Measurements from ENCODE around the gene SLC22A23. TPM values are rescaled to one million over a fixed set of nuclear protein-coding genes. Genes with fewer than 3 reads are reported as not detected.
A peak's percentile ranks its signal among the peaks of the same experiment; 100 is the strongest.

Gene SLC22A23
- total and polyA plus RNA-seq, 2 donors (not counting 1 experiment from before 2014, with no cell fraction given) = 0.18 to 1.4 TPM

- peak overlapping the region; percentile 91 for H3K4me3 Mint-ChIP-seq
- POLR2A ChIA-PET = interaction anchor here (0.6 kb wide), 1 partner anchor 456 kb away, joined by 4 read pairs; no protein-coding TSS in a partner anchor
- WGBS (ENCODE audit: insufficient coverage) = 4% methylated on average over 53 of the region's 54 CpGs
- intact Hi-C loops (cut with micrococcal nuclease) = loop anchor here (1.0 kb wide), 1 partner anchor 100 kb away; no protein-coding TSS in a partner anchor
- Histone ChIP-seq H3K27ac (ENCODE audit: low read length in 2 of 2) (no peak overlapping the region), H3K9ac (ENCODE audit: low read length) (peak overlapping the region; percentile 65), H3K4me1 (ENCODE audit: control insufficient read depth in 2 of 2, insufficient read depth in 2 of 2, low read length in 2 of 2) (peaks cover 50 to 52% of the 10 kb centered on the region in 2 donors), H3K4me3 (ENCODE audit: control extremely low read depth in 1 of 5, extremely low read depth in 1 of 5, insufficient read depth in 1 of 5, low read depth in 2 of 5, low read length in 4 of 5) (peak overlapping the region in 4 of 5 experiments; percentile 23 to 58 (median 44)), H3K9me3 (ENCODE audit: control extremely low read depth in 1 of 3, control insufficient read depth in 2 of 3, insufficient read depth in 1 of 3, low read length in 2 of 3) (peaks cover 0 to 31% (median 0%) of the 10 kb centered on the region in 3 donors), H2AFZ (ENCODE audit: insufficient read depth, low read depth, low read length, poor library complexity, severe bottlenecking) (peak overlapping the region; percentile 69), H3K4me2 (replicated peaks; ENCODE audit: low read depth, low read length, poor library complexity, severe bottlenecking) (peak overlapping the region; percentile 96), H3K79me2 (ENCODE audit: control insufficient read depth, insufficient read depth, low read length) (no peaks in the 10 kb centered on the region), H4K20me1 (ENCODE audit: control insufficient read depth, insufficient read depth, low read length, poor library complexity, severe bottlenecking) (no peaks in the 10 kb centered on the region), H3K27me3 (replicated peaks in 1 of 4; ENCODE audit: control extremely low read depth in 1 of 4, control insufficient read depth in 3 of 4, insufficient read depth in 4 of 4, low read length in 3 of 4) (peaks cover 0 to 59% (median 42%) of the 10 kb centered on the region in 4 experiments), H3K36me3 (replicated peaks in 1 of 2; ENCODE audit: control extremely low read depth in 1 of 2, control insufficient read depth in 1 of 2, extremely low read depth in 1 of 2, insufficient read depth in 2 of 2, low read length in 1 of 2) (no peaks in the 10 kb centered on the region)
- TF ChIP-seq EZH2 (IDR thresholded peaks at IDR 0.05; ENCODE audit: borderline replicate concordance, insufficient read depth, low read depth, low read length, poor library complexity, severe bottlenecking) (no peak), CTCF (IDR thresholded peaks at IDR 0.05) (no peak)
- no peaks in the 10 kb centered on the region for H3K9me3 Mint-ChIP-seq (ENCODE audit: insufficient read depth)
- peaks cover 49% of the 10 kb centered on the region for H3K4me1 Mint-ChIP-seq
- DNase-seq (peak; percentile 66), ATAC-seq (ENCODE audit: low read depth) (no peak)
- CTCF ChIA-PET = interaction anchor here (1.7 to 2.7 kb wide), 2 partner anchors 25 to 64 kb away, joined by 9 to 11 read pairs; no protein-coding TSS in a partner anchor
- peaks cover 58% of the 10 kb centered on the region for H3K27me3 Mint-ChIP-seq
- H3K27ac Mint-ChIP-seq = no peak overlapping the region
Measured at GRCh38 chr6:3226481-3227362, 230.1 kb downstream of the SLC22A23 start.

GRCh38 chr6:3226042-3226441 is 230.8 kb downstream of the SLC22A23 start:
- DNase-seq = no peak
- 95% methylated on average over 10 of the region's 10 CpGs for whole genome bisulfite sequencing (ENCODE audit: insufficient coverage)
- H3K9me3 ChIP-seq (ENCODE audit: control extremely low read depth in 1 of 3, control insufficient read depth in 2 of 3, insufficient read depth in 1 of 3, low read length in 2 of 3) = peaks cover 0 to 25% (median 0%) of the 10 kb centered on the region in 3 donors
- ChIA-PET CTCF (interaction anchor here (1.7 to 2.7 kb wide), 2 partner anchors 26 to 63 kb away, joined by 9 to 11 read pairs; no protein-coding TSS in a partner anchor), POLR2A (no interaction called here)
- peaks cover 44 to 46% of the 10 kb centered on the region in 2 donors for H3K4me1 ChIP-seq (ENCODE audit: control insufficient read depth in 2 of 2, insufficient read depth in 2 of 2, low read length in 2 of 2)
- no peak overlapping the region for H3K27ac ChIP-seq (ENCODE audit: low read length in 2 of 2)
- peaks cover 51% of the 10 kb centered on the region for H3K27me3 Mint-ChIP-seq
- no peak overlapping the region for H2AFZ ChIP-seq (ENCODE audit: insufficient read depth, low read depth, low read length, poor library complexity, severe bottlenecking)
- H3K4me3 Mint-ChIP-seq = peak overlapping the region; percentile 37
- no peak for TF ChIP-seq EZH2 (IDR thresholded peaks at IDR 0.05; ENCODE audit: borderline replicate concordance, insufficient read depth, low read depth, low read length, poor library complexity, severe bottlenecking)
- no peak for TF ChIP-seq CTCF (IDR thresholded peaks at IDR 0.05)
- no peak overlapping the region for H3K27ac Mint-ChIP-seq
- intact Hi-C loops (cut with micrococcal nuclease) = no loop called here
- peaks cover 0 to 52% (median 35%) of the 10 kb centered on the region in 4 experiments for H3K27me3 ChIP-seq (replicated peaks in 1 of 4; ENCODE audit: control extremely low read depth in 1 of 4, control insufficient read depth in 3 of 4, insufficient read depth in 4 of 4, low read length in 3 of 4)
- no peak for ATAC-seq (ENCODE audit: low read depth)
- no peaks in the 10 kb centered on the region for H3K36me3 ChIP-seq (replicated peaks in 1 of 2; ENCODE audit: control extremely low read depth in 1 of 2, control insufficient read depth in 1 of 2, extremely low read depth in 1 of 2, insufficient read depth in 2 of 2, low read length in 1 of 2)
- no peak overlapping the region for H3K4me2 ChIP-seq (replicated peaks; ENCODE audit: low read depth, low read length, poor library complexity, severe bottlenecking)
- H4K20me1 ChIP-seq (ENCODE audit: control insufficient read depth, insufficient read depth, low read length, poor library complexity, severe bottlenecking) = no peaks in the 10 kb centered on the region
- H3K9ac ChIP-seq (ENCODE audit: low read length) = no peak overlapping the region
- no peaks in the 10 kb centered on the region for H3K79me2 ChIP-seq (ENCODE audit: control insufficient read depth, insufficient read depth, low read length)
- H3K4me1 Mint-ChIP-seq = peaks cover 42% of the 10 kb centered on the region
- H3K4me3 ChIP-seq (ENCODE audit: control extremely low read depth in 1 of 5, extremely low read depth in 1 of 5, insufficient read depth in 1 of 5, low read depth in 2 of 5, low read length in 4 of 5) = no peak overlapping the region
- no peaks in the 10 kb centered on the region for H3K9me3 Mint-ChIP-seq (ENCODE audit: insufficient read depth)
